B cell (primary cell): Measurements from ENCODE around the gene MICALL1. TPM values are rescaled to one million over a fixed set of nuclear protein-coding genes. Genes with fewer than 3 reads are reported as not detected.

Experiments
- ATAC-seq: fragments of 200-7000 bp; cut with Tn5 transposase; one replicate; pipeline ENCODE4 v1.10.0; 2021; ENCODE audit warnings: low read depth, mild to moderate bottlenecking, moderate number of reproducible peaks, moderate library complexity
- CTCF ChIA-PET: fragments of 350-600 bp; sonication (Branson Sonifier 250); formaldehyde crosslinking; loops from one replicate; lab custom pipeline; 2021; ENCODE audit warnings: antibody characterized with exemption, inconsistent platforms; lab: Charles Lee
- POLR2A ChIA-PET: fragments of 350-600 bp; sonication (Branson Sonifier 250); formaldehyde crosslinking; loops from one replicate; lab custom pipeline; 2021; ENCODE audit warnings: antibody characterized with exemption; lab: Charles Lee
- DNase-seq: peaks from one replicate; pipeline ENCODE4 v3.0.0; 2013
- H2AFZ ChIP-seq: 2 replicates; pipeline ENCODE4 v1.6.1; 2012; ENCODE audit warnings: mild to moderate bottlenecking, low read depth, low read length; ENCODE audit not compliant: insufficient read depth, poor library complexity, severe bottlenecking
- H3K27ac ChIP-seq, 2 donors: 1 replicate in 1 of 2; 2 replicates in 1 of 2; pipeline ENCODE4 v1.5.1; 2012 to 2013; ENCODE audit warnings: low read length in 2 of 2, mild to moderate bottlenecking in 2 of 2, moderate library complexity in 1 of 2
- H3K27me3 ChIP-seq, 4 experiments: fragments of 200-600 bp in 1 of 4; sonication (generic) in 1 of 4; replicated peaks in 1 of 4; 1 replicate in 2 of 4; 2 replicates in 2 of 4; pipeline versions ENCODE4 v1.6.1 to v1.7.0; 2013 to 2016; ENCODE audit warnings: low read length in 3 of 4, mild to moderate bottlenecking in 2 of 4, mixed read lengths in 1 of 4, moderate library complexity in 1 of 4; ENCODE audit not compliant: insufficient read depth in 4 of 4, control insufficient read depth in 3 of 4; ENCODE audit errors: control extremely low read depth in 1 of 4
- H3K36me3 ChIP-seq, 2 experiments: replicated peaks in 1 of 2; 1 replicate in 1 of 2; 2 replicates in 1 of 2; pipeline versions ENCODE4 v1.6.1 to v1.7.1; 2013; ENCODE audit warnings: low read length in 1 of 2; ENCODE audit not compliant: insufficient read depth in 2 of 2, control insufficient read depth in 1 of 2; ENCODE audit errors: control extremely low read depth in 1 of 2, extremely low read depth in 1 of 2
- H3K4me1 ChIP-seq, 2 donors: fragments of 200-600 bp in 1 of 2; sonication (generic) in 1 of 2; 1 replicate in 1 of 2; 2 replicates in 1 of 2; pipeline versions ENCODE4 v1.5.1 to v1.6.1; 2013 to 2017; ENCODE audit warnings: low read length in 2 of 2; ENCODE audit not compliant: control insufficient read depth in 2 of 2, insufficient read depth in 2 of 2
- H3K4me2 ChIP-seq: replicated peaks from 2 replicates; pipeline ENCODE3; 2012; ENCODE audit warnings: mild to moderate bottlenecking, low read depth, low read length; ENCODE audit not compliant: poor library complexity, severe bottlenecking
- H3K4me3 ChIP-seq, 5 experiments: fragments of 200-600 bp in 1 of 5; sonication (generic) in 1 of 5; 1 replicate in 3 of 5; 2 replicates in 2 of 5; pipeline versions ENCODE4 v1.5.1 to v1.7.0; 2011 to 2016; ENCODE audit warnings: low read length in 4 of 5, mild to moderate bottlenecking in 4 of 5, low read depth in 2 of 5, control low read depth in 1 of 5, moderate library complexity in 1 of 5; ENCODE audit not compliant: insufficient read depth in 1 of 5; ENCODE audit errors: control extremely low read depth in 1 of 5, extremely low read depth in 1 of 5
- H3K79me2 ChIP-seq: fragments of 200-600 bp; sonication (generic); one replicate; pipeline ENCODE4 v1.6.0; 2016; ENCODE audit warnings: low read length; ENCODE audit not compliant: control insufficient read depth, insufficient read depth
- H3K9ac ChIP-seq: fragments of 200-600 bp; sonication (generic); 2 replicates; pipeline ENCODE4 v1.6.1; 2017; ENCODE audit warnings: mild to moderate bottlenecking, low read length, moderate library complexity
- H3K9me3 ChIP-seq, 3 donors: one replicate each; pipeline versions ENCODE4 v1.6.1 to v1.7.1; 2013; ENCODE audit warnings: low read length in 2 of 3; ENCODE audit not compliant: control insufficient read depth in 2 of 3, insufficient read depth in 1 of 3; ENCODE audit errors: control extremely low read depth in 1 of 3
- H4K20me1 ChIP-seq: 2 replicates; pipeline ENCODE4 v1.6.0; 2012; ENCODE audit warnings: mild to moderate bottlenecking, low read length; ENCODE audit not compliant: insufficient read depth, control insufficient read depth, poor library complexity, severe bottlenecking
- H3K27ac Mint-ChIP-seq: one replicate; pipeline ENCODE4 v1.8.0; 2021; ENCODE audit warnings: mixed read lengths
- H3K27me3 Mint-ChIP-seq: one replicate; pipeline ENCODE4 v1.8.0; 2021; ENCODE audit warnings: mixed read lengths
- H3K4me1 Mint-ChIP-seq: one replicate; pipeline ENCODE4 v1.8.0; 2021; ENCODE audit warnings: mixed read lengths
- H3K4me3 Mint-ChIP-seq: one replicate; pipeline ENCODE4 v1.8.0; 2021; ENCODE audit warnings: mixed read lengths
- H3K9me3 Mint-ChIP-seq: one replicate; pipeline ENCODE4 v1.8.0; 2022; ENCODE audit warnings: mixed read lengths; ENCODE audit not compliant: insufficient read depth
- CTCF ChIP-seq: fragments of 200-600 bp; IDR thresholded peaks from one replicate; pipeline ENCODE4 v1.8.0; 2022; ENCODE audit warnings: antibody characterized with exemption, mild to moderate bottlenecking
- EZH2 ChIP-seq: IDR thresholded peaks from 2 replicates; pipeline ENCODE4 v1.6.1; 2012; ENCODE audit warnings: borderline replicate concordance, low read depth, mild to moderate bottlenecking, moderate library complexity, low read length; ENCODE audit not compliant: insufficient read depth, poor library complexity, severe bottlenecking
- WGBS: methylation state at CpG from one replicate; pipeline ENCODE4 v1.1.5; 2013; ENCODE audit warnings: missing lambda C conversion rate; ENCODE audit not compliant: insufficient coverage; 5-methylcytosine and 5-hydroxymethylcytosine counted together
- intact Hi-C: fragments of 100-400 bp; cut with micrococcal nuclease; formaldehyde crosslinking; loops from one replicate; pipeline ENCODE4 v1.10.0; 2022
- polyA plus RNA-seq: library from polyadenylated mRNA; depleted of rRNA; stranded (reverse); fragments of >200 nt; gene quantifications from 2 replicates; pipeline ENCODE4 v1.2.3, GENCODE V29; 2012
- total RNA-seq, 2 donors: library from RNA; stranded (reverse); fragments of 120-200 nt in 1 of 2; gene quantifications; 1 replicate in 1 of 2; 2 replicates in 1 of 2; pipeline versions ENCODE4 v1.2.3 to v1.2.4, GENCODE V29; 2013 to 2022

Gene MICALL1
- total and polyA plus RNA-seq, 2 donors (not counting 1 experiment from before 2014, with no cell fraction given), result 21.0 to 34.9 TPM

- H3K9me3 Mint-ChIP-seq, result no peaks in the 10 kb centered on the region
- no peak overlapping the region for H3K4me3 Mint-ChIP-seq
- H3K79me2 ChIP-seq, result peaks cover 3% of the 10 kb centered on the region
- 94% methylated on average over 10 of the region's 10 CpGs for WGBS
- no peak overlapping the region for H3K27ac ChIP-seq
- POLR2A ChIA-PET, result interaction anchor here (0.5 to 0.6 kb wide), 3 partner anchors 13 to 299 kb away, joined by 3 to 9 read pairs (median 7); no protein-coding TSS in a partner anchor
- H4K20me1 ChIP-seq, result peaks cover 11% of the 10 kb centered on the region
- no peak for DNase-seq
- H2AFZ ChIP-seq, result no peak overlapping the region
- H3K27me3 Mint-ChIP-seq, result no peaks in the 10 kb centered on the region
- H3K4me3 ChIP-seq, result no peak overlapping the region
- H3K9me3 ChIP-seq, result no peaks in the 10 kb centered on the region
- no peaks in the 10 kb centered on the region for H3K27me3 ChIP-seq
- H3K4me1 ChIP-seq, result peaks cover 3 to 12% of the 10 kb centered on the region in 2 donors
- no peak overlapping the region for H3K9ac ChIP-seq
- no peak overlapping the region for H3K27ac Mint-ChIP-seq
- TF ChIP-seq CTCF (no peak), EZH2 (no peak)
- no peak overlapping the region for H3K4me2 ChIP-seq
- CTCF ChIA-PET, result interaction anchor here (1.0 to 4.7 kb wide), 5 partner anchors 27 to 114 kb away, joined by 3 to 28 read pairs (median 8); partner anchors contain the start of gene MICALL1
- peaks cover 19% of the 10 kb centered on the region for H3K4me1 Mint-ChIP-seq
- no peak for ATAC-seq
- peaks cover 0 to 38% of the 10 kb centered on the region in 2 experiments for H3K36me3 ChIP-seq
- intact Hi-C loops, result loop anchor here (5.0 kb wide), 1 partner anchor 35 kb away; no protein-coding TSS in a partner anchor
These were observed 26.3 kb downstream of the MICALL1 start for GRCh38 chr22:37932401-37932800.

GRCh38 chr22:37932821-37933578 is 26.9 kb downstream of the MICALL1 start:
- Mint-ChIP-seq H3K4me1 (peaks cover 19% of the 10 kb centered on the region), H3K27ac (no peak overlapping the region), H3K4me3 (no peak overlapping the region), H3K27me3 (no peaks in the 10 kb centered on the region), H3K9me3 (no peaks in the 10 kb centered on the region)
- Histone ChIP-seq H3K4me2 (no peak overlapping the region), H2AFZ (no peak overlapping the region), H3K9me3 (no peaks in the 10 kb centered on the region), H3K27me3 (no peaks in the 10 kb centered on the region), H3K4me1 (peaks cover 3 to 12% of the 10 kb centered on the region in 2 donors), H3K9ac (no peak overlapping the region), H3K4me3 (no peak overlapping the region), H3K27ac (no peak overlapping the region), H3K36me3 (peaks cover 0 to 41% of the 10 kb centered on the region in 2 experiments), H3K79me2 (peaks cover 3% of the 10 kb centered on the region), H4K20me1 (peaks cover 11% of the 10 kb centered on the region)
- ChIA-PET CTCF (interaction anchor here (1.0 to 4.7 kb wide), 6 partner anchors 21 to 115 kb away, joined by 3 to 28 read pairs (median 6); partner anchors contain the start of genes C22orf23, MICALL1 and POLR2F), POLR2A (interaction anchor here (0.5 to 0.6 kb wide), 2 partner anchors 17 to 299 kb away, joined by 3 to 7 read pairs; no protein-coding TSS in a partner anchor)
- TF ChIP-seq EZH2 (no peak), CTCF (no peak)
- ATAC-seq (no peak), DNase-seq (no peak)
- 97% methylated on average over 21 of the region's 21 CpGs for WGBS
- intact Hi-C loops, result loop anchor here (5.0 kb wide), 1 partner anchor 36 kb away; no protein-coding TSS in a partner anchor
